Measurements from ENCODE around the gene PRSS21. TPM values are rescaled to one million over a fixed set of nuclear protein-coding genes. Genes with fewer than 3 reads are reported as not detected.

Gene PRSS21
- polyA plus RNA-seq, 1 of the 3 experiments (the other 2 are of a cell fraction), result not detected

GRCh38 chr16:2786826-2787151 is 30.2 kb upstream of the PRSS21 start (continued):
- TF ChIP-seq RXRA (IDR thresholded peaks at IDR 0.05; ENCODE audit: borderline replicate concordance, low read depth) (no peak), FOXM1 (IDR thresholded peaks at IDR 0.05; ENCODE audit: low read depth) (no peak), EP300 (IDR thresholded peaks at IDR 0.05; ENCODE audit: borderline replicate concordance in 1 of 2, low read depth in 1 of 2, low read length in 1 of 2) (no peak), RCOR1 (IDR thresholded peaks at IDR 0.05; ENCODE audit: low read length) (no peak), NRF1 (IDR thresholded peaks at IDR 0.05; ENCODE audit: low read depth, low read length) (no peak)
- TF ChIP-seq, protein P1, sequence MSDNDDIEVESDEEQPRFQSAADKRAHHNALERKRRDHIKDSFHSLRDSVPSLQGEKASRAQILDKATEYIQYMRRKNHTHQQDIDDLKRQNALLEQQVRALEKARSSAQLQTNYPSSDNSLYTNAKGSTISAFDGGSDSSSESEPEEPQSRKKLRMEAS (IDR thresholded peaks at IDR 0.05; ENCODE audit: low read depth), result no peak

DNA sequence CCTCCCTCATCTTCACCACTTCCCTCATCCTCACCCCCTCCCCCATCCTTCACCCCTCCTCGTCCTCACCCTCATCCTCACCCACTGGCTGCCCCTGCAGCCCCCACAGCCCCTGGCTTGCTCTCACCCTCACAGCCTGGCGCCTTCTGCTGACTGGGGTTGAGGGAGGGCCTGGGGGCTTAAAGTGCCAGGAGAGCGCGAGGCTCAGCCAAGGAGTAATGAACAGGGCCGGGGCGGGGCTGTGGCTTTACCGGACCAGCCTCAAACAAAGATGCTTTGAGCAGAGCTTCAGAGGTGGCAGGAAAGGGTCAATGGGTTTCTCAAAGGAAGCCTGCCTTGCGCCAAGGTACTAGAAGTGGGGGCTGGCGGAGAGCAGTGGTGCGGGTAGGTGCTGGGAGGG is 29.6 kb upstream of the PRSS21 start, which contains the start of gene PRSS33:
Gene PRSS33 (minus strand): TSS at position 155 of the 400 bp plus-strand sequence. CDS start 1,013 bp downstream, outside the sequence.
- Histone ChIP-seq H3K4me3 (ENCODE audit: low read depth in 2 of 2, low read length in 1 of 2) (no peak within 1 kb of the TSS), H3K4me1 (ENCODE audit: control insufficient read depth in 1 of 2, insufficient read depth in 2 of 2, low read depth in 1 of 2, low read length in 1 of 2) (no peaks in the 10 kb centered on the region; a peak in 1 of 4 replicates), H2AFZ (ENCODE audit: low read depth) (no peak within 1 kb of the TSS), H3K36me3 (replicated peaks in 1 of 2; ENCODE audit: control insufficient read depth in 1 of 2, insufficient read depth in 2 of 2, low read length in 1 of 2) (no peaks in the 10 kb centered on the region), H3K9me3 (no peaks in the 10 kb centered on the region), H3K9ac (no peak within 1 kb of the TSS), H3K4me2 (no peak within 1 kb of the TSS), H3K27me3 (ENCODE audit: insufficient read depth) (peaks cover 7% of the 10 kb centered on the region; the same call in 1 of the 2 replicates), H4K20me1 (ENCODE audit: insufficient read depth) (no peaks in the 10 kb centered on the region), H3K79me2 (ENCODE audit: insufficient read depth) (no peaks in the 10 kb centered on the region), H3F3A (replicated peaks; ENCODE audit: insufficient read depth) (no peaks in the 10 kb centered on the region), H3K27ac (ENCODE audit: low read depth in 2 of 2, low read length in 1 of 2) (no peak within 1 kb of the TSS), H3K9me2 (no peaks in the 10 kb centered on the region)
- DNase-seq, result no peak
- POLR2A ChIA-PET, result no interaction called here
- 70% methylated on average over 10 of the region's 10 CpGs for WGBS (ENCODE audit: low lambda C conversion rate)
- CTCF ChIA-PET, result interaction anchor here (0.7 to 1.9 kb wide), 2 partner anchors 11 to 13 kb away, joined by 3 to 4 read pairs; partner anchors contain the start of gene PRSS41
- TF ChIP-seq, protein P2, sequence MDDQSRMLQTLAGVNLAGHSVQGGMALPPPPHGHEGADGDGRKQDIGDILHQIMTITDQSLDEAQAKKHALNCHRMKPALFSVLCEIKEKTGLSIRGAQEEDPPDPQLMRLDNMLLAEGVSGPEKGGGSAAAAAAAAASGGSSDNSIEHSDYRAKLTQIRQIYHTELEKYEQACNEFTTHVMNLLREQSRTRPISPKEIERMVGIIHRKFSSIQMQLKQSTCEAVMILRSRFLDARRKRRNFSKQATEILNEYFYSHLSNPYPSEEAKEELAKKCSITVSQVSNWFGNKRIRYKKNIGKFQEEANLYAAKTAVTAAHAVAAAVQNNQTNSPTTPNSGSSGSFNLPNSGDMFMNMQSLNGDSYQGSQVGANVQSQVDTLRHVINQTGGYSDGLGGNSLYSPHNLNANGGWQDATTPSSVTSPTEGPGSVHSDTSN (IDR thresholded peaks at IDR 0.05), result no peak
- TF ChIP-seq, protein P1 (IDR thresholded peaks at IDR 0.05; ENCODE audit: low read depth), result no peak
- TF ChIP-seq NRF1 (IDR thresholded peaks at IDR 0.05; ENCODE audit: low read depth, low read length) (no peak), NFIC (IDR thresholded peaks at IDR 0.05; ENCODE audit: borderline replicate concordance) (no peak), SIN3A (IDR thresholded peaks at IDR 0.05; ENCODE audit: borderline replicate concordance, low read depth, low read length) (no peak), JUND (IDR thresholded peaks at IDR 0.05) (no peak), SMC3 (IDR thresholded peaks at IDR 0.05; ENCODE audit: low read depth, low read length) (no peak), GABPA (IDR thresholded peaks at IDR 0.05; ENCODE audit: low read depth) (no peak), EZH2phosphoT487 (IDR thresholded peaks at IDR 0.05; ENCODE audit: borderline replicate concordance, low read depth) (no peak), YY1 (IDR thresholded peaks at IDR 0.05; ENCODE audit: low read depth) (no peak), TAF1 (IDR thresholded peaks at IDR 0.05; ENCODE audit: borderline replicate concordance, low read depth, low read length) (no peak), FOXM1 (IDR thresholded peaks at IDR 0.05; ENCODE audit: low read depth) (no peak), GATA2 (CRISPR knock-in tag; IDR thresholded peaks at IDR 0.05) (no peak), USF2 (IDR thresholded peaks at IDR 0.05; ENCODE audit: borderline replicate concordance, low read depth, low read length) (no peak), ELF1 (IDR thresholded peaks at IDR 0.05) (no peak), RXRA (IDR thresholded peaks at IDR 0.05; ENCODE audit: borderline replicate concordance, low read depth) (no peak), CHD2 (IDR thresholded peaks at IDR 0.05; ENCODE audit: low read length, partially characterized antibody) (no peak), TCF12 (IDR thresholded peaks at IDR 0.05) (no peak), EP300 (IDR thresholded peaks at IDR 0.05; ENCODE audit: borderline replicate concordance in 1 of 2, low read depth in 1 of 2, low read length in 1 of 2) (no peak)
